Measurements from ENCODE around the gene SNX30.

Gene SNX30

DNA sequence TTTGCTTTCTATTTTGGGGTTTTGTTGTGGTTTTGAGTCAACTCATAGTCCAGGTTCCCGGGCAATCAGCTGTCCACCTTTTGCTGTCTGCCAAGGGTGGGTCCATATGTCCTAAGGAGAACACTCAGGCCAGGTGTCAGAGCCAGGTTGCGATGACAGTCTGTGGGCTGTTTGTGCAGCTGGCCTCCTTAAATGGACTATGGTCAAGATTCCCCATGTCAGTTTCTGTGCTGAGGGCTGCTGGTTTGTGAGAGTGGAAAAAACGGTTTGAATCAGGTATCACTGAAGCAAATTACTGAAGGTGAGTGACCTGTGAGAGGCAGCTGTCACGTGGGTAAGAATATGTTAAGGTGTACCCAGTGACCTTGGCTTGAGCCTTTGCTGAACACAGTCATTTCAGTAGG is 33.0 kb downstream of the SNX30 start:
- Histone ChIP-seq H3K9ac (no peak overlapping the region), H3K9me3 (ENCODE audit: control insufficient read depth, low read length) (no peaks in the 10 kb centered on the region), H3K79me2 (peaks cover 3% of the 10 kb centered on the region), H3K4me1 (peaks cover 9% of the 10 kb centered on the region), H3K4me2 (ENCODE audit: low read length) (no peak overlapping the region), H2AFZ (no peak overlapping the region), H3K36me3 (ENCODE audit: control insufficient read depth, insufficient read depth, low read length) (no peaks in the 10 kb centered on the region), H3K27ac (peak overlapping the region; percentile 60), H3K4me3 (ENCODE audit: low read depth, low read length) (no peak overlapping the region), H3K27me3 (ENCODE audit: control insufficient read depth, insufficient read depth, low read length) (no peaks in the 10 kb centered on the region)
- no peak for TF ChIP-seq CTCF (IDR thresholded peaks at IDR 0.05)

- Histone ChIP-seq H3K4me2 (ENCODE audit: low read length) (no peak overlapping the region), H3K4me3 (ENCODE audit: low read depth, low read length) (no peak overlapping the region), H3K79me2 (peaks cover 3% of the 10 kb centered on the region), H3K4me1 (peaks cover 9% of the 10 kb centered on the region), H3K9me3 (ENCODE audit: control insufficient read depth, low read length) (no peaks in the 10 kb centered on the region), H3K27me3 (ENCODE audit: control insufficient read depth, insufficient read depth, low read length) (no peaks in the 10 kb centered on the region), H2AFZ (peak overlapping the region; percentile 33), H3K9ac (no peak overlapping the region), H3K27ac (peak overlapping the region; percentile 60), H3K36me3 (ENCODE audit: control insufficient read depth, insufficient read depth, low read length) (no peaks in the 10 kb centered on the region)
- no peak for TF ChIP-seq CTCF (IDR thresholded peaks at IDR 0.05)
These were observed 33.6 kb downstream of the SNX30 start for GRCh38 chr9:112784020-112784785.

GRCh38 chr9:112785986-112786385 is 35.4 kb downstream of the SNX30 start:
- no peak for TF ChIP-seq CTCF (IDR thresholded peaks at IDR 0.05)
- peaks cover 9% of the 10 kb centered on the region for H3K4me1 ChIP-seq
- no peaks in the 10 kb centered on the region for H3K36me3 ChIP-seq (ENCODE audit: control insufficient read depth, insufficient read depth, low read length)
- H3K9me3 ChIP-seq (ENCODE audit: control insufficient read depth, low read length): no peaks in the 10 kb centered on the region
- no peak overlapping the region for H3K4me3 ChIP-seq (ENCODE audit: low read depth, low read length)
- no peak overlapping the region for H2AFZ ChIP-seq
- no peak overlapping the region for H3K27ac ChIP-seq
- H3K27me3 ChIP-seq (ENCODE audit: control insufficient read depth, insufficient read depth, low read length): no peaks in the 10 kb centered on the region
- H3K79me2 ChIP-seq: peaks cover 3% of the 10 kb centered on the region
- H3K9ac ChIP-seq: no peak overlapping the region
- no peak overlapping the region for H3K4me2 ChIP-seq (ENCODE audit: low read length)

GRCh38 chr9:112786829-112787520 is 36.4 kb downstream of the SNX30 start:
- Histone ChIP-seq H3K4me1 (peaks cover 9% of the 10 kb centered on the region), H2AFZ (no peak overlapping the region), H3K4me2 (ENCODE audit: low read length) (no peak overlapping the region), H3K9me3 (ENCODE audit: control insufficient read depth, low read length) (no peaks in the 10 kb centered on the region), H3K4me3 (ENCODE audit: low read depth, low read length) (no peak overlapping the region), H3K27me3 (ENCODE audit: control insufficient read depth, insufficient read depth, low read length) (no peaks in the 10 kb centered on the region), H3K36me3 (ENCODE audit: control insufficient read depth, insufficient read depth, low read length) (no peaks in the 10 kb centered on the region), H3K79me2 (peaks cover 3% of the 10 kb centered on the region), H3K9ac (no peak overlapping the region), H3K27ac (no peak overlapping the region)
- no peak for TF ChIP-seq CTCF (IDR thresholded peaks at IDR 0.05)
